ENCODE measurements around the gene GRK6. TPM values are rescaled to one million over a fixed set of nuclear protein-coding genes. Genes with fewer than 3 reads are reported as not detected.

Gene GRK6
- total RNA-seq, 1 donor from 2014 or later = 59.4 TPM

GRCh38 chr5:177468329-177468684 is 41.8 kb downstream of the GRK6 start:
- H3K27ac ChIP-seq = no peak overlapping the region
- H3K9me3 ChIP-seq = no peaks in the 10 kb centered on the region
- H3K36me3 ChIP-seq = peaks cover 29% of the 10 kb centered on the region
- TF ChIP-seq CTCF (IDR thresholded peaks at IDR 0.05) = no peak
- intact Hi-C loops (cut with DNase I) = no loop called here
- DNase-seq (no peak), ATAC-seq (no peak)
- H3K4me3 ChIP-seq = no peak overlapping the region
- peaks cover 15% of the 10 kb centered on the region for H3K4me1 ChIP-seq
- peaks cover 11% of the 10 kb centered on the region for H3K27me3 ChIP-seq (ENCODE audit: low read depth)

GRCh38 chr5:177468685-177469628 is 42.5 kb downstream of the GRK6 start:
- peaks cover 11% of the 10 kb centered on the region for H3K27me3 ChIP-seq (ENCODE audit: low read depth)
- H3K9me3 ChIP-seq = no peaks in the 10 kb centered on the region
- DNase-seq (no peak), ATAC-seq (no peak)
- H3K27ac ChIP-seq = no peak overlapping the region
- intact Hi-C loops (cut with DNase I) = no loop called here
- TF ChIP-seq CTCF (IDR thresholded peaks at IDR 0.05) = no peak
- H3K4me1 ChIP-seq = peaks cover 15% of the 10 kb centered on the region
- H3K4me3 ChIP-seq = no peak overlapping the region
- H3K36me3 ChIP-seq = peaks cover 29% of the 10 kb centered on the region

GRCh38 chr5:177469750-177470525 is 43.5 kb downstream of the GRK6 start:
- no peak overlapping the region for H3K27ac ChIP-seq
- no peak for TF ChIP-seq CTCF (IDR thresholded peaks at IDR 0.05)
- peaks cover 11% of the 10 kb centered on the region for H3K27me3 ChIP-seq (ENCODE audit: low read depth)
- peaks cover 29% of the 10 kb centered on the region for H3K36me3 ChIP-seq
- H3K4me3 ChIP-seq = no peak overlapping the region
- DNase-seq (no peak), ATAC-seq (no peak)
- H3K9me3 ChIP-seq = no peaks in the 10 kb centered on the region
- intact Hi-C loops (cut with DNase I) = no loop called here
- peaks cover 15% of the 10 kb centered on the region for H3K4me1 ChIP-seq

- intact Hi-C loops (cut with DNase I) = no loop called here
- ATAC-seq (no peak), DNase-seq (no peak)
- Histone ChIP-seq H3K36me3 (peaks cover 22% of the 10 kb centered on the region), H3K9me3 (no peaks in the 10 kb centered on the region), H3K27ac (no peak overlapping the region), H3K27me3 (ENCODE audit: low read depth) (peaks cover 11% of the 10 kb centered on the region), H3K4me1 (peaks cover 15% of the 10 kb centered on the region), H3K4me3 (no peak overlapping the region)
- no peak for TF ChIP-seq CTCF (IDR thresholded peaks at IDR 0.05)
Observed at GRCh38 chr5:177470759-177471536, 44.5 kb downstream of the GRK6 start.

Data from lower lobe of right lung (tissue), 2 donors.